HEK293 (cell line): ENCODE results near the gene TCEAL8.

ENCODE experiments used
- HIC1 ChIP-seq: fragments of 450-650 bp; formaldehyde crosslinking; IDR thresholded peaks from 2 replicates; pipeline ENCODE4 v1.5.1; 2016; ENCODE audit warnings: missing biosample characterization, missing genetic modification characterization
- PRDM1 ChIP-seq: fragments of 450-650 bp; formaldehyde crosslinking; IDR thresholded peaks from 2 replicates; pipeline ENCODE4; 2016; ENCODE audit warnings: missing biosample characterization, missing genetic modification characterization
- RBAK ChIP-seq: fragments of 450-650 bp; formaldehyde crosslinking; IDR thresholded peaks from 2 replicates; pipeline ENCODE4 v1.5.1; 2016; ENCODE audit warnings: missing biosample characterization, missing genetic modification characterization
- TCF7L2 ChIP-seq: IDR thresholded peaks from 2 replicates; pipeline ENCODE4 v1.6.1; 2011; ENCODE audit warnings: low read depth, mild to moderate bottlenecking, inconsistent platforms, low read length, moderate library complexity, borderline replicate concordance
- YY2 ChIP-seq: fragments of 450-650 bp; formaldehyde crosslinking; IDR thresholded peaks from 2 replicates; pipeline ENCODE4 v1.5.1; 2016; ENCODE audit warnings: missing biosample characterization, missing genetic modification characterization
- ZBTB10 ChIP-seq: fragments of 450-650 bp; formaldehyde crosslinking; IDR thresholded peaks from 2 replicates; pipeline ENCODE4 v1.5.1; 2016; ENCODE audit warnings: missing biosample characterization, missing genetic modification characterization
- ZFHX2 ChIP-seq: fragments of 450-650 bp; formaldehyde crosslinking; conservative IDR thresholded peaks from 2 replicates; pipeline ENCODE4 v1.5.1; 2016; ENCODE audit warnings: missing biosample characterization, missing genetic modification characterization
- ZFP37 ChIP-seq: fragments of 450-650 bp; formaldehyde crosslinking; IDR thresholded peaks from 2 replicates; pipeline ENCODE4 v1.5.1; 2016; ENCODE audit warnings: missing biosample characterization, missing genetic modification characterization
- ZNF174 ChIP-seq: fragments of 450-650 bp; formaldehyde crosslinking; IDR thresholded peaks from 2 replicates; pipeline ENCODE4 v1.5.0; 2017; ENCODE audit warnings: missing biosample characterization, mild to moderate bottlenecking, missing genetic modification characterization
- ZNF202 ChIP-seq: fragments of 450-650 bp; formaldehyde crosslinking; IDR thresholded peaks from 2 replicates; pipeline ENCODE4 v1.5.1; 2016; ENCODE audit warnings: missing biosample characterization, missing genetic modification characterization, borderline replicate concordance
- ZNF23 ChIP-seq: fragments of 450-650 bp; formaldehyde crosslinking; IDR thresholded peaks from 2 replicates; pipeline ENCODE4 v1.5.1; 2016; ENCODE audit warnings: missing biosample characterization, missing genetic modification characterization, borderline replicate concordance
- ZNF274 ChIP-seq, 2 experiments: fragments of 200-500 bp in 1 of 2; fragments of 450-650 bp in 1 of 2; sonication (Bioruptor generic) in 1 of 2; formaldehyde crosslinking in 1 of 2; IDR thresholded peaks; 2 replicates each; pipeline versions ENCODE4 v1.5.1 to v1.6.1; 2014 to 2016; ENCODE audit warnings: borderline replicate concordance in 1 of 2, inconsistent platforms in 1 of 2, low read length in 1 of 2, missing biosample characterization in 1 of 2, missing genetic modification characterization in 1 of 2
- ZNF398 ChIP-seq: fragments of 450-650 bp; formaldehyde crosslinking; IDR thresholded peaks from 2 replicates; pipeline ENCODE4 v1.5.1; 2017; ENCODE audit warnings: missing biosample characterization, missing genetic modification characterization
- ZNF521 ChIP-seq: fragments of 450-650 bp; formaldehyde crosslinking; IDR thresholded peaks from 2 replicates; pipeline ENCODE4 v1.5.1; 2017; ENCODE audit warnings: missing biosample characterization, mild to moderate bottlenecking, missing genetic modification characterization
- ZNF561 ChIP-seq: fragments of 450-650 bp; IDR thresholded peaks from 2 replicates; pipeline ENCODE4 v1.5.1; 2018; ENCODE audit warnings: missing biosample characterization, missing genetic modification characterization, borderline replicate concordance
- ZNF585B ChIP-seq: fragments of 450-650 bp; formaldehyde crosslinking; IDR thresholded peaks from 2 replicates; pipeline ENCODE4 v1.5.1; 2016; ENCODE audit warnings: missing biosample characterization, missing genetic modification characterization
- ZNF660 ChIP-seq: fragments of 450-650 bp; IDR thresholded peaks from 2 replicates; pipeline ENCODE4 v1.5.1; 2018; ENCODE audit warnings: missing biosample characterization, mild to moderate bottlenecking, missing genetic modification characterization
- ZNF664 ChIP-seq: fragments of 450-650 bp; formaldehyde crosslinking; IDR thresholded peaks from 2 replicates; pipeline ENCODE4 v1.5.1; 2016; ENCODE audit warnings: missing biosample characterization, missing genetic modification characterization
- ZNF76 ChIP-seq: fragments of 450-650 bp; formaldehyde crosslinking; IDR thresholded peaks from 2 replicates; pipeline ENCODE4; 2016; ENCODE audit warnings: low read depth, missing biosample characterization, missing genetic modification characterization, borderline replicate concordance
- ZSCAN18 ChIP-seq: fragments of 450-650 bp; formaldehyde crosslinking; IDR thresholded peaks from 2 replicates; pipeline ENCODE4 v1.5.1; 2016; ENCODE audit warnings: missing biosample characterization, missing genetic modification characterization
- TF ChIP-seq, protein P1 (sequence below): fragments of 450-650 bp; formaldehyde crosslinking; IDR thresholded peaks from 2 replicates; pipeline ENCODE4 v1.5.1; 2016; ENCODE audit warnings: missing biosample characterization, missing genetic modification characterization
- TF ChIP-seq, protein P2 (sequence below): fragments of 450-650 bp; formaldehyde crosslinking; IDR thresholded peaks from 2 replicates; pipeline ENCODE4 v1.5.1; 2016; ENCODE audit warnings: missing biosample characterization, missing genetic modification characterization
- TF ChIP-seq, protein P3 (sequence below): IDR thresholded peaks from 2 replicates; pipeline ENCODE4 v1.6.1; 2011; ENCODE audit warnings: mild to moderate bottlenecking, low read depth, low read length, borderline replicate concordance

TCEAL8 gene

GRCh38 chrX:103254171-103254824 lies 657 bp downstream of the TCEAL8 start (continued):
- TF ChIP-seq ZNF585B (tag by site-specific recombination) (no peak), ZNF202 (tag by site-specific recombination) (no peak), ZBTB10 (tag by site-specific recombination) (no peak), ZNF660 (tag by site-specific recombination) (no peak), PRDM1 (tag by site-specific recombination) (0 out of 2 replicates have a peak, but pooled peaks have one; percentile 16), ZSCAN18 (tag by site-specific recombination) (no peak), ZNF174 (no peak), YY2 (tag by site-specific recombination) (no peak), ZNF23 (tag by site-specific recombination) (no peak), ZNF274 (IDR thresholded peaks at IDR 0.05; ENCODE audit: low read length) (no peak), ZNF274 (tag by site-specific recombination; IDR thresholded peaks at IDR 0.05; ENCODE audit: borderline replicate concordance) (no peak), ZFP37 (tag by site-specific recombination) (no peak), ZNF521 (no peak), ZNF398 (tag by site-specific recombination) (0 out of 2 replicates have a peak, but pooled peaks have one; percentile 25), ZNF561 (tag by site-specific recombination) (0 out of 2 replicates have a peak, but pooled peaks have one; percentile 28), ZFHX2 (tag by site-specific recombination) (0 out of 2 replicates have a peak, but pooled peaks have one; percentile 31), TCF7L2 (peak; percentile 11; the same call in 1 of the 2 replicates), RBAK (tag by site-specific recombination) (no peak), ZNF664 (no peak), ZNF76 (tag by site-specific recombination) (peak; percentile 76), HIC1 (tag by site-specific recombination) (no peak)
- TF ChIP-seq, protein P1, sequence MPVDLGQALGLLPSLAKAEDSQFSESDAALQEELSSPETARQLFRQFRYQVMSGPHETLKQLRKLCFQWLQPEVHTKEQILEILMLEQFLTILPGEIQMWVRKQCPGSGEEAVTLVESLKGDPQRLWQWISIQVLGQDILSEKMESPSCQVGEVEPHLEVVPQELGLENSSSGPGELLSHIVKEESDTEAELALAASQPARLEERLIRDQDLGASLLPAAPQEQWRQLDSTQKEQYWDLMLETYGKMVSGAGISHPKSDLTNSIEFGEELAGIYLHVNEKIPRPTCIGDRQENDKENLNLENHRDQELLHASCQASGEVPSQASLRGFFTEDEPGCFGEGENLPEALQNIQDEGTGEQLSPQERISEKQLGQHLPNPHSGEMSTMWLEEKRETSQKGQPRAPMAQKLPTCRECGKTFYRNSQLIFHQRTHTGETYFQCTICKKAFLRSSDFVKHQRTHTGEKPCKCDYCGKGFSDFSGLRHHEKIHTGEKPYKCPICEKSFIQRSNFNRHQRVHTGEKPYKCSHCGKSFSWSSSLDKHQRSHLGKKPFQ (tag by site-specific recombination), result no peak
- TF ChIP-seq, protein P2, sequence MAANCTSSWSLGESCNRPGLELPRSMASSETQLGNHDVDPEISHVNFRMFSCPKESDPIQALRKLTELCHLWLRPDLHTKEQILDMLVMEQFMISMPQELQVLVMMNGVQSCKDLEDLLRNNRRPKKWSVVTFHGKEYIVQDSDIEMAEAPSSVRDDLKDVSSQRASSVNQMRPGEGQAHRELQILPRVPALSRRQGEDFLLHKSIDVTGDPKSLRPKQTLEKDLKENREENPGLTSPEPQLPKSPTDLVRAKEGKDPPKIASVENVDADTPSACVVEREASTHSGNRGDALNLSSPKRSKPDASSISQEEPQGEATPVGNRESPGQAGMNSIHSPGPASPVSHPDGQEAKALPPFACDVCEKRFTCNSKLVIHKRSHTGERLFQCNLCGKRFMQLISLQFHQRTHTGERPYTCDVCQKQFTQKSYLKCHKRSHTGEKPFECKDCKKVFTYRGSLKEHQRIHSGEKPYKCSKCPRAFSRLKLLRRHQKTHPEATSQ (tag by site-specific recombination), result no peak
- TF ChIP-seq, protein P3, sequence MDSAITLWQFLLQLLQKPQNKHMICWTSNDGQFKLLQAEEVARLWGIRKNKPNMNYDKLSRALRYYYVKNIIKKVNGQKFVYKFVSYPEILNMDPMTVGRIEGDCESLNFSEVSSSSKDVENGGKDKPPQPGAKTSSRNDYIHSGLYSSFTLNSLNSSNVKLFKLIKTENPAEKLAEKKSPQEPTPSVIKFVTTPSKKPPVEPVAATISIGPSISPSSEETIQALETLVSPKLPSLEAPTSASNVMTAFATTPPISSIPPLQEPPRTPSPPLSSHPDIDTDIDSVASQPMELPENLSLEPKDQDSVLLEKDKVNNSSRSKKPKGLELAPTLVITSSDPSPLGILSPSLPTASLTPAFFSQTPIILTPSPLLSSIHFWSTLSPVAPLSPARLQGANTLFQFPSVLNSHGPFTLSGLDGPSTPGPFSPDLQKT, result no peak
